Activated CD8-positive, alpha-beta memory T cell treated with anti-CD3 and anti-CD28 coated beads, Interleukin-2, amount 50 U/mL, for 48 hours (primary cell): Measurements from ENCODE around the gene CD200R1.

ENCODE experiments used
- DNase-seq: peaks from one replicate; pipeline ENCODE4 v3.0.0-alpha.2; 2020

CD200R1 gene, protein sequence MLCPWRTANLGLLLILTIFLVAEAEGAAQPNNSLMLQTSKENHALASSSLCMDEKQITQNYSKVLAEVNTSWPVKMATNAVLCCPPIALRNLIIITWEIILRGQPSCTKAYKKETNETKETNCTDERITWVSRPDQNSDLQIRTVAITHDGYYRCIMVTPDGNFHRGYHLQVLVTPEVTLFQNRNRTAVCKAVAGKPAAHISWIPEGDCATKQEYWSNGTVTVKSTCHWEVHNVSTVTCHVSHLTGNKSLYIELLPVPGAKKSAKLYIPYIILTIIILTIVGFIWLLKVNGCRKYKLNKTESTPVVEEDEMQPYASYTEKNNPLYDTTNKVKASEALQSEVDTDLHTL

DNA sequence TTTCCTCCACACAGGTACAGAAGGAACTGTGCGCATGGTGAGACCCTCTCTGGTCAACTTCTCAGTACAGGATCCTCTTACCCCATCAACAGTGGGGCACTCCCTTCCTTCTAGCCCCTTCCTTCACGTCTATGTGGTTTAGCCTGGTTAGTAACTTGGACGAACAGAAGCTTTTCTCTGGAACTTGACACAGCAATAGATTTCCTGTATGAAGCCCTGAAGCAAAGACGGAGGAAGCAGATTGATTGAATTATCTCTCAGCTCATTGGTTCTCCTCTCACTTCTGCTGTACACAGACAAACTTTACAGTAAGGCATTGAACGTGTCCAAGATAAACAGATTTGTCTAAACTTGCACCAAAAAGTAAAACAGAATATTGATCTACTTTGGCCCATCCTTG lies at the start of gene CD200R1:
Gene CD200R1 (minus strand): TSS at position 210 of the 400 bp plus-strand sequence. CDS start 246 bp downstream, outside the sequence.
- DNase-seq = no peak

DNA sequence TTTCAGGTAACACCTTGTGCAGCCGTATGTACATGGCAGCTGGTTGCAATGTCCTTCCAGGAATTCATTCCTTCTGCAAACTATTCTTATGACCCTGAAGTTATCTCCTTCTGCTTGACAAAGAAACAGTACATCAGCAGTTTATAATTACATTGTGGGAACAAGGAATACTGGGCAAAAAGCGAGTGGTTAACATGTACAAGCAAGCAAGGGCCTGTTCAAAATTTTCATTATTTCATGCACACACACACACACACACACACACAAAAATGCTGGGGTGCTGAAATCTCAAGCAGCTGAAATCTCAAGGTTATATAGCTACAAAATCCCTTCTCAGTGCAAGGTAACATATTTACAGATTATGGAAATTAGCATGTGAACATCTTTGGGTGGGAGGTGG lies 46.6 kb upstream of the CD200R1 start:
- no peak for DNase-seq

DNA sequence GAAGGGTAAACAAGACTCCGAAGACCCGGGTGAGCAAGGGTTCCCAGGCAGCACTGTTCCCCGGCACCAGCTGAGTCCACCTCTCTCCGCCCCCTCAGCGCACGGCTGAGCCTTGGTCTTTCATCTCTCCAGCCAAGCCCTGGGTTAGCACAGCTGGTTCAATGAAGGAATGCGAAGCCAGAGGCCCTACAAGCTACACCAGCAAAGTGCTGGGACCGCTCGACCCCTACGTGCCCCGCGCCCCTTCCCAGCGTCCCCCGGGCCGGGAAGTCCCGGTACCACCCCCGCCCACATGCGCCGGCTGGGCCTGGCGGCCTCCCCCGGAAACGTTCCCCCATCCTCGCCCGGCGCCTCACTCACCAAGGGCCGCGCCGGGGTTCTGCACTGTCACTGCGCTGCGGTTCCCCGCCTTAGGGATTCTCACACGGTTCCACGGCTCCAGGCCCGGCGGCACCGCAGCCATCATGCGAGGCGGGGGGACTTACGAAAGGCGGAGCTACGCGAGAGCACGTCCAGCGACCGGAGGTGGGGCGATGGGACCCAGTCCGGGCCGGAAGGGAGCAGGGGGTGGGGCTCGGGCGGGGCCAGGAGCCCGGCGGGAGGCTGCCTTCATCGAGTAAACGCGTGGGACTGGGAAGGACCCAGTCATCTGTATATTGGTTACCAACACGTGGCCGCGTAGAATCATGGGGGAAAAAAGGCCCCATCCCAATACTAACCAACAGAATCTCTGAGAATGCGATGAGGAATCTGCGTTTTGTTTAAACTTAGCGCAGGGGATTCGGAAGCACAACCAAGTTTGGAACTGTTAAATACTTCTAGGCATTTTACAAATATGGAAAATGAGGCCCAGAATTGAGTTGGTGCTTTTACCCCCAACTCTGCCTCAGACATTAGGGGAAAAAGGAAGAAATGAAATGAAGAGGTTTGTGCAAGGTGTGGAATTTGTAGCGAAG lies 44.6 kb upstream of the CD200R1 start:
- DNase-seq = peak; percentile 90

DNA sequence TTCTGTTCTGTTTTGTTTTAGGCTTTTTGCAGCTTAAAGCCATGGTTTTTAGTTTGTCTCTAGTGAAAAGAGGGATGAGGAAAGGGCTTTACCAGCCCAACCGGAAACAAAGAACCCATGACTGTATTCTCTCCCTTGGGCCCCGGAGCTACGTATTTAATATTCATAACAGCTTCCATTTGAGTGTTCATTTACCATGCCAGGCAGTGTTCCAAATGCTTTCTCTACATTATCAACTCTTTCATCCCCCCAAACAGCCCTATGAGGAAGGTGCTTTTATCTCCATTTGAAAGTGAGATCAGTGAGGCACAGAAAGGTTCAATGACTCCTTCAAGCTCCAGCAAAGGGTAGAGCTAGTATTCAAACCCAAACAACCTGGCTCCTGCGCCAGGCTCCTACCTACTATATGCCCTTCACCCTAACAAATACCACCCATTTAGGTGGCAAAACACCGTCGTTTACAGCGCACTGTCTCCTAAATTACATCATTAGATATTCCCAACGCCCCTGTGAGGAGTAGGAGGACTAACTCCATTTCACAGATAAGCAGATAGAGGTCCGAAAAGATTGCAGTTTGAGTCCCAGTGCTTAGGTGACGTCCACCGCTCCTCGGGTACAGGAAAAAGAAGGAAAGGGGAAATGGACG lies 43.8 kb upstream of the CD200R1 start:
- no peak for DNase-seq

DNA sequence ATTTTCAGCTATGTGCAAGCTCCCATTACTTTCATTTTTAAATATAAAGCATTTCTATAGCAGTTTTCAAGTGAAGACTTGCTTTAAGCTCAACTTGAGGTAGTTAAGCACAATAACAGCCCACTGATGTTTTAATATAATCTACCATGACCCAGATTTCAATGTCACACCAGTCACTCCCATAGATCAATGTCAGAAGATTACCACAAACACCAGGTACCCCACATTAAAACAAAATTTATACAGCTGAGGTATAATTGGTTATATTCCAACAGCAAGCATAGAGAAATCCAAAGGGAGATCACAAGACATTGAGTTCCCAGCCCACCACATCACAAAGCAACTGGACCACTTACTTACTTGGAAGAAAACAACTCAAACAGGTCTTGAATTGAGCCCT lies 38.7 kb upstream of the CD200R1 start:
- no peak for DNase-seq

DNA sequence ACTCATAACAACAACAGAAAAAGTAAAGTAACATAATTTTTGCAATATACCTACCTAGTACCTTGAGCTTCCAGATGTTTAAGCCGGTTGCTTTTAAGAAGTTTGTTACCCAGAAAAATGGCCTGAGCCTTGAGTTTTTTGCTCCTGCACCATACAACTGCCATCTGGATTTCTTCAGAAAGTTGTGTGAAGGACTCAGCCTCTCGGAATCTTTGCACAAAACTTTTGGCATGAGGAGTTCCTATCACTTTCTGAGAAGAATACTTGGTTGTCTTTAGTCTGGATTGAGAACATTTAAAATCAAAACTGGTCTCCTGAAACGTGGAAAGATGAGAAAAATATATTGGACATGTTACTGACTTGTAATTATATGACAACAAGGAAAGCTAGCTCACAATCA lies 33.2 kb upstream of the CD200R1 start:
- DNase-seq = no peak

DNA sequence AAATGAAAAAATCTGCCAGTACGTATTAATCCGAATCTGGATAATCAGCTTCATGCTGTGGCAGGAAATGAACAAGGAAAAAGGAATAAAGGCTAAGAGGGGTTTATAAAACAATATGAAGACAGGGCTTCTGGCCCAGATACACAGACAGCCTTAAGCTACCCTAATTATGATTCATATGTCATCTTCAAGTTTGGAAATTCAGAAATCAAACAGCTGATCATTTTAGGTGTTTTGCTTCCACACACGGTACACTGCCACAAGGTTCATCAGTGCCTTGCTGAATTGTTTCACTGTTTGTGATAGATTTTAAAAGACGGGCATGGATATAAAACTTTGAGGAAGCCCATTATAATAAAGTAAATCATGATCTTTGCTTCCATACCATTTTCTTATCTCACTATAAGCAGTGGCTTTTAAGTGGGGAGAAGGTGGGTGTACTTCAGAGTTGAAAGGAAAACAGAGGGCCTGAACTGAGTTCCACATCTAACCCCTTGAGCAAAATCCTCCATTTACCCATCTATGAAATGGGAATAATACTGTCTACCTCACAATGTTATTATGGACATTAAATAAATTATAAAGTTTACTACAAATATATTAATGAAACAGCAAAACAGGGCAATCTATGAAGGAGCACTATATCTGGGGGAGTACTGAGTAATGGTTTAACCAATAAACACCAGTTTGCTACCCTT lies 31.6 kb upstream of the CD200R1 start:
- DNase-seq = no peak

DNA sequence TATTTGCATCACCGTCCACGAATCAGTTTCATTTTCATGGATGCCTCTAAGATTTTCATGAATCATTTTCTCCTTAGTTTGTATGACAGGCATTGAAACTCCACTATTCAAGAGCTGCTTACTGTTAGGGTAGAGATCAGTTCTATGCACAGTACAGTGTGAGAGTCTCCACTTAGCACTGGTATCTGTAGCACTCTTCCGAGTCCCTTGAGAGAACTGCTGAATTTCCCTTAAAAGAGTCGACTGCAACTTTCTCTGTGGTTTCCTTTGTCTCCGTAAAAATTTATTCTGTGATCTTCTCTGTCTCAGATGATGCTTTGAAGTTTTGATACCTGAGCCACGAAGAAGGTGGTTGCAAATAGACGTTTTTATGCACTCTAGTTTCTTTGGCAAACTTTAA lies 30.7 kb upstream of the CD200R1 start:
- no peak for DNase-seq

DNA sequence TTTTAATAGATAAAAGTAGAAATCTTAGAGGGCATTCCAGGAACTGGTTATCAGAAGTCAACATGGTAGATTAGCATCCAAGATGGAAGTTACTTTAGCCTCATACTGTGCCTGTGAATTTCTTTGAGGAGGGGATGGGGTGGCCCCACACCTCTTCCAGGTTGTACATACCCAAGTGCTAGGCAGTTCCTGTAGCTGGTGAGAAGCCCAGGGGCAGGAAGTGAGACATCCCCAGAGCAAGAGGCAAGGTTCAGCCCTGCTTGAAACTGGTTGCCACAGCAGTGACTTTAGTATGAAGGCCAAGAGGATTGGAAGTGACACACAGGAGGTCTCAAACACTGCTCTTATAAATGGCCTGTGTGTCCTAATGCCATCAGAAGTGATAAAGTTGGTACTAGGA lies 27.8 kb upstream of the CD200R1 start:
- DNase-seq = no peak

DNA sequence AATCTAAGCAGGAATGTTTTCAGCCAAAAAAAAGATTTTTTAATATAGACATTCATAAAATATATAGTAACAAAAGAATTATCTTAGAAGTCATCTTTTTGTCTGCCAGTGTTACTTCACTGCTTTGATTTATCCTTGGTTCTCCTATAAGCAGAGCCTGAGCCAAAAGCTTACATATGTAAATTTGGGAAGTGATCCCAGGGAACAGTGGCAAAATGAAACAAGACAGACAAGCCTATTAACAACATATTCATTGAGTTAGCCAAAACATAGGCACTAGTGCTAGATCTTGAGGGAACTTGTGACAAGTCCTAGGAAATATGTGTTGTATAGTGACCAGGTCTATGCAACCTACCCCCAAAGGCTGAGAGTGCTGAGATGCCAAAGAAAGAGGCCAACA lies 27.1 kb upstream of the CD200R1 start:
- DNase-seq = no peak

DNA sequence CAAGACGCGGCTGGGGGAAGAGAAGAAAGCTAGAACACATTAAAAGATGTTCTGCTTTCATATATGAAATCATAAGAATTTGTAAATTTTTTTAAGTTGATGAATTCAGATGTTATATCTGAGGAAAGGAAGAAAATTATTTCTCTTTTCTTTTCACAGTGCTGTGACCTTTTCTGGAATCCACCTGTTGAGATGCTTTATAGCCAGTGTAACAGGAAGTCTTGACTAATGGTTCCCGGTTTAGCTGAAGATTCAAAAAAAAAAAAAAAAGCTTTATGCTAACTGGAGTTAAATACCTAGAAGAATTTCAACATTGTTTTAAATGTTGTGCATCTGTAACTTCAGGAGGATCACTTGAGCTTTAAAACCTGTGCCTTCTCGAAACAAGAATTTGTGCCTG lies 25.8 kb upstream of the CD200R1 start:
- no peak for DNase-seq

DNA sequence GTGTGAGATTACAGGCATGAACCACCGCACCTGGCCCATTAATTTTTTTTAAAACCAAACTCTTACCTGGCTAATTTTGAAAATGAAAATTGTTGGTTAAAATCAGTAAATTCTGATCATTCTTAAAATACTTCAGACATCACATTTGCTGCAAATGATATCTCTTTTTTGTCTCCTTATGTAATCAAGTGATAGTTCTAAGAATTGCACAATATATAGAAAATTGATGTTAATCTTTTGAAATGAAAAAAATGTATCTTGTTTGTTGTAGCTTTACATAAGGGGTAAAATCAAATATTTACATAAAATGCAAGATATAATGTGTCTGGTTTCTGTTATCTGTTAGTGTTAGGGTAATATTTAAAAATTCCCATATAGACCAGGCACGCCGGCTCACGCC lies 20.9 kb upstream of the CD200R1 start:
- no peak for DNase-seq

DNA sequence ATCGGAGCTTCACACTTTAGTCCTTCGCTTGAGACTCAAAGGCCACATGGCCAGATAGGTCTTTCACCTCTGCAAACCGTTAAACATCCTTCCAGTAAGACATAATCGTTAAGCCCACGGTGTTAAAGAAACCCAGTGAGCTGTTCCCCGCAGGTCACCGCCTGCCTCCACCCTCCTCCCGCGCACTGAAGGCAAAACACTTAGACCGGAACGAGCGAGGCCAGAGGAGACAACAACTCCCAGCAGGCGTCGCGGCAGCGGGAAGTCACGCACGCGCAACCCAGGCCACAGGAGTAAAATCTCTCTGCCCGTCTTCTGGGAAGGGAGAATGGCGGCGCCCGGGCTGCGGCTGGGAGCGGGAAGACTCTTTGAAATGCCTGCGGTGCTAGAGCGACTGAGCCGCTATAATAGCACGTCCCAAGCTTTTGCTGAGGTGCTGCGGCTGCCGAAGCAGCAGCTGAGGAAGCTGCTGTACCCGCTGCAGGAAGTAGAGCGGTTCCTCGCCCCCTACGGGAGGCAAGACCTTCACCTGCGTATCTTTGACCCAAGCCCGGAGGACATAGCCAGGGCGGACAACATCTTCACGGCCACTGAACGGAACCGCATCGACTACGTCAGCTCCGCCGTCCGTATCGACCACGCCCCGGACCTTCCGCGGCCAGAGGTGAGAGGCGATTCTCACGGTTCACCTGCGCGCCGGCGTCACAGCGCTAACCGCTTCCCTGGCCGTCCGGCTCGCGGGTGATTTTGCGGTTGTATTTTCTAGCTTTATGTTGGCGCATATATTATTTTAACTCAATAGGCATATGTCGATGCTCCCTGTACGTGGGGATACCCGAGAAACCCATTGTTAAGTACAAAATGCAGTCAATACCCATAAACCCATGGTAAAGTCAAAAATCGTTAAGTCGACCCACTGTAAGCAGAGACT lies 16.0 kb upstream of the CD200R1 start, which contains the start of gene GTPBP8:
Gene GTPBP8 (plus strand): TSS at position 313 of the 931 bp plus-strand sequence. CDS start 16 bp downstream, at position 329.
- peak; percentile 90 for DNase-seq

DNA sequence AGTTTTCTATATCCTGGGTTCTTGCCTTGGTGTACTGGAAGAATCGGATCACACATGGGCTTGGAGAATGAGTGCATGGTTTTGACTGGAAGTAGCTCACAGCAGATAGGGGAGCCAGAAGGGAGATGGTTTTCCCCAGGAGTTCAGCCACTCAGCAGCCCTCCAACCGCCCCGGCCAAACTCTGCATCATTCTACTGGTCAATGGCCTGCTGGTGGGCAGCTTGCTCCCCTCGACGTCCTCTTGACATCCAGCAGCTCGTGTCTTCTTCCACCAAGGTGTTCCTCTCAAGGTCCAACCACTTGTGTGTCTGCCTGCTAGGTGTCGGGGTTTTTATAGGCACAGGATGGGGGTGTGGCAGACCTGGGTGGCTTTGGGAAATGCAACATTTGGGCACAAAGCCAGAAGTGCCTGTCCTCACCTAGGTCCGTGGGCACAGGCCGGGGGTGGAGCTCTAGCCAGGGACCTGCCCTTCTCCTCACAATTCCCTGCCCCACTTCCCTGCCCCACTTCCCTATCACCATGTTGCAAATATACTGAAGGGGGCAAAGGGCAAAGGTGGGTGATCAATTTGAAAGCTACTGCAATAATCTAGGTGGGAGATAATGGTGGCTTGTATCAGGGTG lies 12.9 kb upstream of the CD200R1 start:
- no peak for DNase-seq

DNA sequence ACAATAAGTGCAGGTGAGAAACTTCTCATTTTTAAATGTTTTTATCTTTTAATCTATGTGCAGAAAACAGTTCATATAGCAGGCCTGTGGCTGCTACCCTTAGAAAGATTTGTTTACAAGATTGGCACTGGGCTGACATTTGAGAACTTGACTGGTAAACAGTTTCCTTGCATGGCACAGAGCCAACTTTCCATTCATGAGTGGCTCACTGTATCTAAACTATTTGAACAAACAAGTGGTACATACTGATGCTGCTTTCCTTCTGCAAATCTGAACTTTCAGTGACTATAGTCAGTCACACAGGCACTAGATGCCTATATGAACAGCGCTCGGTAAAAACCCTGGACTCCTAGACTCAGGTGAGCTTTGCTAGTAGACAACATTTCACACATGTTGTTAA lies 9.6 kb upstream of the CD200R1 start:
- DNase-seq = no peak

DNA sequence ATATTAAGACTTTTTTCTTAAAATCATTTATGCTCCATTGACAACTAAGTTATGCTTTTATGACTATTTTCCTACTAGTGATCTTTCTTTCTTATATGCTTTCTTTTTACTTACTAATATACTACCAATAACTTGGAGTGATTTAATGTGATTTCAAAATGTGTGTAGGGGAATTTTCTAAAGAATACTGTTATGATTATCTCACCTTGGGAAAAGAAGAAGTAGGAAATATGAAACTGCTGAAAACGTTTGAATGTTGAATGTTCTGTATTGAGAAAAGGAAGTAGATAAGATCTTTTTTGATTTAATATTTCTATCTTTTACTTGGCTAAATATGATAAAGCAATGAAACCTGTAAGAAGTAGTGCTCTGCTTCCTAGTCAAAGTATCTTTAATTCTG lies 7.8 kb upstream of the CD200R1 start:
- DNase-seq = no peak

DNA sequence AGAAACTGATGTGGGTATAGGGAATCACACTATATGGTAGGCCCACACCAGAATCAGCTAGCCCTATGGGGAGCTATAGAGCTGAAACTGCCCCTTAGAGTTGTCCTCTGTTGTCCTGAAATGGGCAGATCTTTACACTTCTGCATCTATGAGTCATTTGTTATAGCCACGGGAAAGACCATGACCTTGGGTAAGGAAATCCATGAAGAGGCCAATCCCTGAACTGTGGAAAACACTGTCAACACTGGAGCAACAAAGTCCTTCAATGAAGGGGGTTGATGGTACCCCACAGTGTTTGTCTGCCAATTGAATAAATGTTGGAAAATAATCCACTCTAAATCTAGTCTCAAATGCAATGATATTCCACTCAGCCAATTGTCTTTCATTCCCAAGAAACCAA lies 5.2 kb upstream of the CD200R1 start:
- no peak for DNase-seq

DNA sequence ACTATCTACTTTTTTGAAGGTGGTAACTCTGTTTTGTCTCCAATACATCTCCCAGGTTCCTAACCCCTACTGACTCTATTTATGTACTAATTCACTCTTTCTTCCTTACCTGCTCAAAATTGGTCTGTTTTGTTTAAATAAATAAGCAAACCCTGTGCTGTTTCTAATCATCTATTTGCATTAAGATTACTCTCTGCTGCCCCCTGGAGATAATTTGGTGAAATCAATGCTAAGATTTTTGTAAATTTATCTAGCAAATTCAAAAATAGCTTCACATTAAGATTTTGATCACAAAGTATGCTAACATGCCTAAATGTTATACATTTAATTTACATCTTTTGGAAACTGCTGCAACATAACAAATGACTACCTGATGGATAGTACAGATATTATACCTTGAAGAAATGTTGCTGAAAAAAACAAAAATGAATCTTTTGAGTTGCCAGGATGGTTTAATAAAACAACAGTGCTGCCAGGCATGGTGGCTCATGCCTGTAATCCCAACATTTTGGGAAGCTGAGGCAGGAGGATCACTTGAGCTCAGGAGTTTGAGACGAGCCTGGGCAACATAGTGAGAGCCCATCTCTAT lies 4.4 kb upstream of the CD200R1 start:
- no peak for DNase-seq

DNA sequence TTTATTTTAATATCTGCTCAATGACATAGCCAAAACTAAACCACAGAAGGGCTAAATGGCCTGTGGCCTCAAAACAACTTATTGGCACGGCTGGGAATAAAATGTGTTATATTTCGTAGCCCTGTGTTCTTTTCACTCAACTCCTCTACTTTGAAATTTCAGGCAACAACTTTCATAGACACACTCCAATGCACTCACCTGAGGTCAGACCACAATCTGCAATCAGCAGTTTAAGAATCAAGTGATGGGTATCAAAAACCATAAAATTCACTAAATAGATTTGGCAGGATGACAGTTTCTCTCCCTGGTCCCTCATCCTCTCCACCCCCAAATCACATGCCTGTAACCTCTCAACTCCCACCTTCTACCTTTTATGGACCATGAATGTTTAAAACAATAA lies 2.0 kb upstream of the CD200R1 start:
- DNase-seq = no peak

DNA sequence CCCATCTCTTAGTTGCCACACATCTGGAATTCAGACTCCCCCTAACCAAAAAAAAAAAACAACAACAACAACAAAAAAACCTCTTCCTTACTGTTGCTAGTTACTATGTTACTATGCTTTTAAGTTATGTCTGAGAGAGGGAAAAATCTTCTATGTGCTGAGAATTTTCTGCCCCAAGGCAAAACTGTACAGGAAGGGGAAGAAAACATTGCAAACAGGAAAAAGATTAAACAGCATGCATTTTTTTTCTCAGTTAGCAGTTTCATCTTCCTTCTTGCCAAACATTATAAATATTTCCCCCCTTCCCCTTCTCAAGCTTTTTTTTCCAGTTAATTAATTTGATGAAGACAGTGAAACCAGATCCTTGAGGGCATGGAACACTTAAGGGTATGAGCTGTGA lies 1.1 kb upstream of the CD200R1 start:
- DNase-seq = no peak

DNA sequence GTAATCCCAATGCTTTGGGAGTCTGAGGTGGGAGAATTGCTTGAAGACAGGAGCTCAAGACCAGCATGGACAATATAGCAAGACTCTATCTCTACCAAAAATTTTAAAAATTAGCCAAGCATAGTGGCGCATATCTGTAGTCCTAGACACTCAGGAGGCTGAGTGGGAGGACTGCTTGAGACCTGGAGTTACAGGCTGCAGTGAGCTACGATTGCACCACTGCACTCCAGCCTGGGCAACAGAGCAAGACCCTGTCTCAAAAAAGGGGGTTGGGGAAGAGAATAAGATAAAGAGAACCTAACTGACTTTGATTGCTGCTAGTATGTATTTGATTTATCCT lies 755 bp downstream of the CD200R1 start:
- DNase-seq = no peak
